Epithelial cell of prostate (primary cell): ENCODE measurements around the gene ATL1.
"Not testable (repeated sequence)": the region's sequence is repeated elsewhere in the genome, so short reads cannot be mapped to it uniquely, and the experiment has no call there.

Experiments used
- DNase-seq: peaks from one replicate; pipeline ENCODE4 v3.0.0-alpha.2; 2011; ENCODE audit warnings: low read depth, low spot score
- H3K27ac ChIP-seq: fragments of 450-650 bp; 2 replicates; pipeline ENCODE4 v1.5.1; 2017; ENCODE audit warnings: mild to moderate bottlenecking

Gene ATL1

GRCh38 chr14:50635141-50635540 lies 75.2 kb downstream of the ATL1 start:
- no peak for DNase-seq

GRCh38 chr14:50647282-50647681 lies 87.3 kb downstream of the ATL1 start:
- DNase-seq: no peak
- no peak overlapping the region for H3K27ac ChIP-seq

More at GRCh38 chr14:50635141-50635540, 75.2 kb downstream of the ATL1 start:
- H3K27ac ChIP-seq: no peak overlapping the region

GRCh38 chr14:50647753-50648152 lies 87.8 kb downstream of the ATL1 start:
- no peak for DNase-seq
- H3K27ac ChIP-seq: no peak overlapping the region

- no peak for DNase-seq
- no peak overlapping the region for H3K27ac ChIP-seq
These were observed 89.7 kb downstream of the ATL1 start for GRCh38 chr14:50649691-50650090.

GRCh38 chr14:50656776-50657175 lies 96.8 kb downstream of the ATL1 start:
- no peak for DNase-seq
- H3K27ac ChIP-seq: no peak overlapping the region

- no peak overlapping the region for H3K27ac ChIP-seq
- DNase-seq: no peak
These were observed 97.8 kb downstream of the ATL1 start for GRCh38 chr14:50657753-50658152.

GRCh38 chr14:50658203-50658602 lies 98.3 kb downstream of the ATL1 start:
- no peak for DNase-seq
- H3K27ac ChIP-seq: no peak overlapping the region

GRCh38 chr14:50659327-50659974 lies 99.5 kb downstream of the ATL1 start:
- H3K27ac ChIP-seq: no peak overlapping the region
- no peak for DNase-seq

GRCh38 chr14:50664579-50664978 lies 104.6 kb downstream of the ATL1 start:
- not testable (repeated sequence) for H3K27ac ChIP-seq, DNase-seq

- H3K27ac ChIP-seq, DNase-seq: not testable (repeated sequence)
These were observed 105.4 kb downstream of the ATL1 start for GRCh38 chr14:50665300-50665699.

GRCh38 chr14:50666772-50667683 lies 107.1 kb downstream of the ATL1 start:
- DNase-seq: no peak

GRCh38 chr14:50667684-50667995 lies 107.7 kb downstream of the ATL1 start:
- DNase-seq: no peak
- peak overlapping the region; percentile 88 for H3K27ac ChIP-seq

More at GRCh38 chr14:50666772-50667683, 107.1 kb downstream of the ATL1 start:
- peak overlapping the region; percentile 88 for H3K27ac ChIP-seq

- DNase-seq: no peak
- H3K27ac ChIP-seq: peak within 1 kb of the TSS; percentile 88
These were observed 108.3 kb downstream of the ATL1 start, which contains the start of gene SAV1 for GRCh38 chr14:50667996-50668825. Gene SAV1 (minus strand): TSS chr14:50668306. CDS start chr14:50667967, 339 bp downstream.

GRCh38 chr14:50668826-50669143 lies 108.8 kb downstream of the ATL1 start:
- DNase-seq: no peak
- peak overlapping the region; percentile 88 for H3K27ac ChIP-seq

- no peak for DNase-seq
- peak overlapping the region; percentile 88 for H3K27ac ChIP-seq
These were observed 109.6 kb downstream of the ATL1 start for GRCh38 chr14:50669441-50669986.

- H3K27ac ChIP-seq: no peak overlapping the region
- DNase-seq: no peak
These were observed 110.4 kb downstream of the ATL1 start for GRCh38 chr14:50670196-50670865.

- H3K27ac ChIP-seq: no peak overlapping the region
- no peak for DNase-seq
These were observed 110.9 kb downstream of the ATL1 start for GRCh38 chr14:50670866-50671256.

GRCh38 chr14:50675597-50675996 lies 115.7 kb downstream of the ATL1 start:
- no peak for DNase-seq
- peak overlapping the region; percentile 86 for H3K27ac ChIP-seq

- H3K27ac ChIP-seq: peak overlapping the region; percentile 86
- no peak for DNase-seq
These were observed 117.0 kb downstream of the ATL1 start for GRCh38 chr14:50676814-50677516.
